Stimulated activated CD8-positive, alpha-beta memory T cell treated with anti-CD3 and anti-CD28 coated beads, Interleukin-12 subunit alpha, Interleukin-12 subunit beta, amount 100 ng/mL, for 24 hours (primary cell): ENCODE data around the gene CCDC149.

Experiments used
- DNase-seq: peaks from one replicate; pipeline ENCODE4 v3.0.0-alpha.2; 2020; ENCODE audit errors: extremely low read depth

Gene CCDC149

GRCh38 chr4:24777536-24778463 is 135.0 kb downstream of the CCDC149 start:
- DNase-seq: no peak

GRCh38 chr4:24775750-24776149 is 137.1 kb downstream of the CCDC149 start:
- no peak for DNase-seq

- DNase-seq: no peak
Measured at GRCh38 chr4:24775032-24775605, 137.7 kb downstream of the CCDC149 start.

GRCh38 chr4:24774452-24774851 is 138.4 kb downstream of the CCDC149 start:
- no peak for DNase-seq

- DNase-seq: no peak
Measured at GRCh38 chr4:24772952-24773351, 139.9 kb downstream of the CCDC149 start.

- no peak for DNase-seq
Measured at GRCh38 chr4:24772061-24772705, 140.7 kb downstream of the CCDC149 start.

GRCh38 chr4:24771241-24771640 is 141.6 kb downstream of the CCDC149 start:
- DNase-seq: no peak

- no peak for DNase-seq
Measured at GRCh38 chr4:24770667-24771066, 142.2 kb downstream of the CCDC149 start.

GRCh38 chr4:24770032-24770584 is 142.7 kb downstream of the CCDC149 start:
- no peak for DNase-seq

GRCh38 chr4:24769571-24769970 is 143.3 kb downstream of the CCDC149 start:
- no peak for DNase-seq

- no peak for DNase-seq
Measured at GRCh38 chr4:24768604-24769003, 144.2 kb downstream of the CCDC149 start.

GRCh38 chr4:24768006-24768405 is 144.8 kb downstream of the CCDC149 start:
- DNase-seq: no peak

GRCh38 chr4:24765376-24765988 is 147.4 kb downstream of the CCDC149 start:
- DNase-seq: no peak

GRCh38 chr4:24764345-24764744 is 148.5 kb downstream of the CCDC149 start:
- no peak for DNase-seq

GRCh38 chr4:24763631-24764297 is 149.1 kb downstream of the CCDC149 start:
- DNase-seq: no peak
